Common myeloid progenitor, CD34-positive (primary cell): ENCODE results near the gene ZBED4.

Source experiments
- CTCF ChIA-PET: fragments of 350-600 bp; sonication (Branson Sonifier 250); formaldehyde crosslinking; loops from one replicate; lab custom pipeline; 2021; ENCODE audit warnings: antibody characterized with exemption; lab: Charles Lee
- POLR2A ChIA-PET: fragments of 350-600 bp; sonication (Branson Sonifier 250); formaldehyde crosslinking; loops from one replicate; lab custom pipeline; 2021; ENCODE audit warnings: antibody characterized with exemption; lab: Charles Lee
- DNase-seq, 3 donors: peaks; one replicate each; pipeline versions ENCODE4 v3.0.0 to v3.0.0-alpha.2; 2013
- H3K27ac ChIP-seq, 2 experiments: 1 replicate in 1 of 2; 2 replicates in 1 of 2; pipeline ENCODE4 v1.7.0; 2013; ENCODE audit warnings: inconsistent platforms in 2 of 2, low read length in 2 of 2, mild to moderate bottlenecking in 2 of 2, low read depth in 1 of 2, moderate library complexity in 1 of 2; ENCODE audit not compliant: severe bottlenecking in 2 of 2, insufficient read depth in 1 of 2, poor library complexity in 1 of 2
- H3K27me3 ChIP-seq, 5 experiments: replicated peaks in 2 of 5; 1 replicate in 3 of 5; 2 replicates in 2 of 5; pipeline versions ENCODE4 v1.6.1 to v1.7.0; 2013; ENCODE audit warnings: low read length in 4 of 5, mild to moderate bottlenecking in 2 of 5, moderate library complexity in 2 of 5, inconsistent platforms in 1 of 5; ENCODE audit not compliant: insufficient read depth in 5 of 5, control insufficient read depth in 4 of 5
- H3K36me3 ChIP-seq, 4 experiments: 1 replicate in 2 of 4; 2 replicates in 2 of 4; pipeline versions ENCODE4 v1.6.1 to v1.7.0; 2013; ENCODE audit warnings: low read length in 3 of 4, control low read depth in 1 of 4, mild to moderate bottlenecking in 1 of 4; ENCODE audit not compliant: control insufficient read depth in 4 of 4, insufficient read depth in 4 of 4
- H3K4me1 ChIP-seq, 4 experiments: 1 replicate in 3 of 4; 2 replicates in 1 of 4; pipeline versions ENCODE4 v1.6.1 to v1.7.1; 2013; ENCODE audit warnings: low read length in 3 of 4, mild to moderate bottlenecking in 3 of 4, control low read depth in 1 of 4, inconsistent platforms in 1 of 4, moderate library complexity in 1 of 4; ENCODE audit not compliant: control insufficient read depth in 4 of 4, insufficient read depth in 4 of 4; ENCODE audit errors: control extremely low read depth in 1 of 4
- H3K4me3 ChIP-seq, 7 experiments: 1 replicate in 4 of 7; 2 replicates in 3 of 7; pipeline versions ENCODE4 v1.5.1 to v1.7.0; 2013; ENCODE audit warnings: mild to moderate bottlenecking in 7 of 7, low read length in 6 of 7, moderate library complexity in 6 of 7, inconsistent platforms in 2 of 7, low read depth in 2 of 7, control low read depth in 1 of 7; ENCODE audit not compliant: insufficient read depth in 4 of 7, control insufficient read depth in 1 of 7; ENCODE audit errors: extremely low read depth in 1 of 7
- H3K9me3 ChIP-seq, 5 experiments: 1 replicate in 4 of 5; 2 replicates in 1 of 5; pipeline versions ENCODE4 v1.6.1 to v1.7.1; 2013; ENCODE audit warnings: low read length in 4 of 5, mild to moderate bottlenecking in 2 of 5, inconsistent platforms in 1 of 5, low read depth in 1 of 5, moderate library complexity in 1 of 5; ENCODE audit not compliant: control insufficient read depth in 4 of 5, insufficient read depth in 2 of 5; ENCODE audit errors: control extremely low read depth in 1 of 5
- WGBS: methylation state at CpG from one replicate; pipeline ENCODE4 v1.1.5; 2013; ENCODE audit not compliant: insufficient coverage; 5-methylcytosine and 5-hydroxymethylcytosine counted together

The ZBED4 gene

GRCh38 chr22:49921508-49922278 lies 68.0 kb downstream of the ZBED4 start:
- Histone ChIP-seq H3K4me3 (no peak overlapping the region), H3K36me3 (peaks cover 0 to 22% (median 0%) of the 10 kb centered on the region in 4 experiments), H3K4me1 (peaks cover 12 to 52% (median 47%) of the 10 kb centered on the region in 4 experiments), H3K27me3 (no peaks in the 10 kb centered on the region), H3K27ac (no peak overlapping the region), H3K9me3 (no peaks in the 10 kb centered on the region)
- ChIA-PET CTCF (interaction anchor here (1.3 kb wide), 1 partner anchor 31 kb away, joined by 5 read pairs; no protein-coding TSS in a partner anchor), POLR2A (no interaction called here)
- 99% methylated on average over 32 of the region's 35 CpGs for WGBS
- DNase-seq, result no peak

GRCh38 chr22:49922484-49922883 lies 68.8 kb downstream of the ZBED4 start:
- peaks cover 0 to 22% (median 0%) of the 10 kb centered on the region in 4 experiments for H3K36me3 ChIP-seq
- no peak overlapping the region for H3K27ac ChIP-seq
- CTCF ChIA-PET, result interaction anchor here (1.3 kb wide), 1 partner anchor 32 kb away, joined by 5 read pairs; no protein-coding TSS in a partner anchor
- H3K4me3 ChIP-seq, result no peak overlapping the region
- H3K27me3 ChIP-seq, result no peaks in the 10 kb centered on the region
- H3K4me1 ChIP-seq, result peaks cover 12 to 49% (median 40%) of the 10 kb centered on the region in 4 experiments
- no peaks in the 10 kb centered on the region for H3K9me3 ChIP-seq
- 100% methylated on average over 2 of the region's 22 CpGs for WGBS
- no peak for DNase-seq
- POLR2A ChIA-PET, result no interaction called here

- Histone ChIP-seq H3K36me3 (peaks cover 0 to 22% (median 0%) of the 10 kb centered on the region in 4 experiments), H3K27me3 (no peaks in the 10 kb centered on the region), H3K4me3 (no peak overlapping the region), H3K4me1 (peaks cover 10 to 45% (median 38%) of the 10 kb centered on the region in 4 experiments), H3K9me3 (no peaks in the 10 kb centered on the region), H3K27ac (no peak overlapping the region)
- 92% methylated on average over 13 of the region's 25 CpGs for WGBS
- ChIA-PET CTCF (no interaction called here), POLR2A (no interaction called here)
- no peak for DNase-seq
These were observed 69.3 kb downstream of the ZBED4 start for GRCh38 chr22:49922926-49923325.

GRCh38 chr22:49923445-49923844 lies 69.8 kb downstream of the ZBED4 start:
- 89% methylated on average over 12 of the region's 16 CpGs for WGBS
- peaks cover 0 to 22% (median 0%) of the 10 kb centered on the region in 4 experiments for H3K36me3 ChIP-seq
- peak in 1 of 3 donors; percentile 58 for DNase-seq

GRCh38 chr22:49924113-49924833 lies 70.6 kb downstream of the ZBED4 start:
- CTCF ChIA-PET, result interaction anchor here (0.9 to 2.1 kb wide), 2 partner anchors 104 to 106 kb away, joined by 3 to 11 read pairs; no protein-coding TSS in a partner anchor
- POLR2A ChIA-PET, result interaction anchor here (0.6 kb wide), 1 partner anchor 396 kb away, joined by 3 read pairs; no protein-coding TSS in a partner anchor

More at GRCh38 chr22:49923445-49923844, 69.8 kb downstream of the ZBED4 start:
- Histone ChIP-seq H3K4me1 (peaks cover 10 to 44% (median 37%) of the 10 kb centered on the region in 4 experiments), H3K27me3 (no peaks in the 10 kb centered on the region), H3K9me3 (no peaks in the 10 kb centered on the region), H3K27ac (no peak overlapping the region), H3K4me3 (no peak overlapping the region)
- POLR2A ChIA-PET, result no interaction called here
- CTCF ChIA-PET, result no interaction called here

GRCh38 chr22:49925525-49926128 lies 72.0 kb downstream of the ZBED4 start:
- DNase-seq, result peak; percentile 61 to 92 (median 91)
- Histone ChIP-seq H3K36me3 (peaks cover 0 to 13% (median 0%) of the 10 kb centered on the region in 4 experiments), H3K4me1 (peaks cover 10 to 47% (median 44%) of the 10 kb centered on the region in 4 experiments), H3K27ac (peak overlapping the region in 1 of 2 experiments; percentile 27), H3K27me3 (no peaks in the 10 kb centered on the region), H3K4me3 (peak overlapping the region in 4 of 7 experiments; percentile 17 to 43 (median 39)), H3K9me3 (no peaks in the 10 kb centered on the region)
- 9% methylated on average over 24 of the region's 24 CpGs for WGBS
- CTCF ChIA-PET, result interaction anchor here (1.3 to 2.1 kb wide), 3 partner anchors 58 to 105 kb away, joined by 3 to 11 read pairs (median 3); no protein-coding TSS in a partner anchor
- POLR2A ChIA-PET, result interaction anchor here (0.6 to 1.0 kb wide), 3 partner anchors 8 to 327 kb away, joined by 3 read pairs; no protein-coding TSS in a partner anchor

More at GRCh38 chr22:49924113-49924833, 70.6 kb downstream of the ZBED4 start:
- H3K4me1 ChIP-seq, result peaks cover 10 to 40% (median 37%) of the 10 kb centered on the region in 4 experiments
- 97% methylated on average over 30 of the region's 31 CpGs for WGBS
- no peaks in the 10 kb centered on the region for H3K27me3 ChIP-seq
- no peak for DNase-seq
- H3K36me3 ChIP-seq, result peaks cover 0 to 22% (median 0%) of the 10 kb centered on the region in 4 experiments
- H3K4me3 ChIP-seq, result peak overlapping the region in 1 of 7 experiments; percentile 11
- no peaks in the 10 kb centered on the region for H3K9me3 ChIP-seq
- H3K27ac ChIP-seq, result no peak overlapping the region
